OCI-LY3 (cell line): ENCODE data around the gene SPDEF.

Experiments
- H2AFZ ChIP-seq: fragments of 200-600, 300-600 bp; shearing (Covaris generic); 2 replicates; pipeline ENCODE4 v1.6.0; 2014; ENCODE audit warnings: antibody characterized with exemption, low read depth, low read length
- H3K27ac ChIP-seq: fragments of 200-600, 300-600 bp; sonication (generic); 2 replicates; pipeline ENCODE4 v1.5.1; 2014; ENCODE audit warnings: mild to moderate bottlenecking, low read length, moderate library complexity, mixed read lengths
- H3K27me3 ChIP-seq: fragments of 200-600, 300-600 bp; sonication (generic); 2 replicates; pipeline ENCODE4 v1.6.1; 2014; ENCODE audit warnings: low read depth, low read length, mixed read lengths
- H3K36me3 ChIP-seq: fragments of 200-600, 300-600 bp; sonication (generic); replicated peaks from 2 replicates; pipeline ENCODE3; 2014; ENCODE audit warnings: low read depth, low read length, mixed read lengths
- H3K4me1 ChIP-seq: fragments of 300-600, 200-600 bp; sonication (generic); 2 replicates; pipeline ENCODE4 v1.6.1; 2014; ENCODE audit warnings: low read length, mixed read lengths
- H3K4me2 ChIP-seq: fragments of 200-600, 300-600 bp; sonication (generic); 2 replicates; pipeline ENCODE4 v1.6.1; 2014; ENCODE audit warnings: low read length, mixed read lengths
- H3K4me3 ChIP-seq: fragments of 300-600, 200-600 bp; sonication (generic); 2 replicates; pipeline ENCODE4 v1.5.1; 2014; ENCODE audit warnings: antibody characterized with exemption, mild to moderate bottlenecking, low read length, moderate library complexity
- H3K79me2 ChIP-seq: fragments of 300-600, 200-600 bp; shearing (Covaris generic); 2 replicates; pipeline ENCODE4 v1.6.1; 2014; ENCODE audit warnings: mild to moderate bottlenecking, low read length, mixed read lengths
- H3K9ac ChIP-seq: fragments of 300-600, 200-600 bp; shearing (Covaris generic); 2 replicates; pipeline ENCODE4 v1.6.0; 2014; ENCODE audit warnings: mild to moderate bottlenecking, low read length, moderate library complexity
- H3K9me3 ChIP-seq: fragments of 200-600, 300-600 bp; shearing (Covaris generic); 2 replicates; pipeline ENCODE4 v1.6.1; 2014; ENCODE audit warnings: low read length, mixed read lengths; ENCODE audit not compliant: insufficient read depth
- H4K20me1 ChIP-seq: fragments of 200-600, 300-600 bp; sonication (generic); 2 replicates; pipeline ENCODE4 v1.6.1; 2016; ENCODE audit warnings: low read length, mixed read lengths; ENCODE audit not compliant: insufficient read depth
- CTCF ChIP-seq: fragments of 200-600, 300-600 bp; sonication (generic); IDR thresholded peaks from 2 replicates; pipeline ENCODE4 v1.5.1; 2014; ENCODE audit warnings: antibody characterized with exemption, low read length, low read depth
- EZH2phosphoT487 ChIP-seq: fragments of 200-600 bp; shearing (Covaris generic); IDR thresholded peaks from 2 replicates; pipeline ENCODE4 v1.6.1; 2018; ENCODE audit warnings: antibody characterized with exemption, mixed run types, low read depth

The SPDEF gene

GRCh38 chr6:34578445-34579262 is 22.5 kb upstream of the SPDEF start:
- no peaks in the 10 kb centered on the region for H3K4me1 ChIP-seq
- H3K27ac ChIP-seq = no peak overlapping the region
- H3K9me3 ChIP-seq = no peaks in the 10 kb centered on the region
- no peak for TF ChIP-seq CTCF
- TF ChIP-seq EZH2phosphoT487 = no peak
- no peak overlapping the region for H3K4me3 ChIP-seq
- H3K36me3 ChIP-seq = no peaks in the 10 kb centered on the region
- no peaks in the 10 kb centered on the region for H4K20me1 ChIP-seq
- no peak overlapping the region for H3K9ac ChIP-seq
- H2AFZ ChIP-seq = no peak overlapping the region
- H3K27me3 ChIP-seq = no peaks in the 10 kb centered on the region
- no peak overlapping the region for H3K4me2 ChIP-seq
- no peaks in the 10 kb centered on the region for H3K79me2 ChIP-seq

- Histone ChIP-seq H4K20me1 (no peaks in the 10 kb centered on the region), H3K9me3 (no peaks in the 10 kb centered on the region), H2AFZ (no peak overlapping the region), H3K4me2 (no peak overlapping the region), H3K4me3 (no peak overlapping the region), H3K4me1 (no peaks in the 10 kb centered on the region), H3K79me2 (no peaks in the 10 kb centered on the region), H3K9ac (no peak overlapping the region), H3K36me3 (no peaks in the 10 kb centered on the region), H3K27ac (no peak overlapping the region), H3K27me3 (no peaks in the 10 kb centered on the region)
- TF ChIP-seq CTCF (no peak), EZH2phosphoT487 (no peak)
These were observed 20.3 kb upstream of the SPDEF start for GRCh38 chr6:34576286-34576955.

- no peak overlapping the region for H3K4me3 ChIP-seq
- H3K27me3 ChIP-seq = no peaks in the 10 kb centered on the region
- H2AFZ ChIP-seq = no peak overlapping the region
- H3K9ac ChIP-seq = no peak overlapping the region
- no peaks in the 10 kb centered on the region for H3K9me3 ChIP-seq
- no peaks in the 10 kb centered on the region for H3K79me2 ChIP-seq
- TF ChIP-seq EZH2phosphoT487 (no peak), CTCF (no peak)
- H4K20me1 ChIP-seq = no peaks in the 10 kb centered on the region
- no peak overlapping the region for H3K4me2 ChIP-seq
- no peaks in the 10 kb centered on the region for H3K36me3 ChIP-seq
- H3K27ac ChIP-seq = no peak overlapping the region
- no peaks in the 10 kb centered on the region for H3K4me1 ChIP-seq
These were observed 19.2 kb upstream of the SPDEF start for GRCh38 chr6:34575326-34575725.

GRCh38 chr6:34574647-34575293 is 18.6 kb upstream of the SPDEF start:
- TF ChIP-seq EZH2phosphoT487 (no peak), CTCF (no peak)
- no peaks in the 10 kb centered on the region for H3K79me2 ChIP-seq
- H3K27ac ChIP-seq = no peak overlapping the region
- H3K27me3 ChIP-seq = no peaks in the 10 kb centered on the region
- H3K4me3 ChIP-seq = no peak overlapping the region
- no peak overlapping the region for H3K4me2 ChIP-seq
- H3K9ac ChIP-seq = no peak overlapping the region
- H3K36me3 ChIP-seq = no peaks in the 10 kb centered on the region
- H3K9me3 ChIP-seq = no peaks in the 10 kb centered on the region
- H3K4me1 ChIP-seq = no peaks in the 10 kb centered on the region
- no peaks in the 10 kb centered on the region for H4K20me1 ChIP-seq
- H2AFZ ChIP-seq = no peak overlapping the region
